H1 (cell line): ENCODE data around the gene RGS16. TPM values are rescaled to one million over a fixed set of nuclear protein-coding genes. Genes with fewer than 3 reads are reported as not detected.

ENCODE experiments used
- CTCF ChIA-PET: fragments of 300-600 bp; sonication (Branson Sonifier 250); formaldehyde crosslinking; loops from one replicate; lab custom pipeline; 2021; ENCODE audit not compliant: partially characterized antibody; lab: Charles Lee
- POLR2A ChIA-PET: fragments of 300-600 bp; sonication (Branson Sonifier 250); formaldehyde crosslinking; loops from one replicate; lab custom pipeline; 2021; ENCODE audit warnings: inconsistent platforms; ENCODE audit not compliant: partially characterized antibody; lab: Charles Lee
- DNase-seq, 2 experiments: peaks; one replicate each; pipeline versions ENCODE4 v3.0.0 to v3.0.0-alpha.2; 2010 to 2022; ENCODE audit warnings: low spot score in 2 of 2, low read depth in 1 of 2, mixed read lengths in 1 of 2
- FAIRE-seq: peaks from 2 replicates; lab custom pipeline; 2011; peaks lifted over from hg19 to GRCh38; lab: Jason Lieb, UNC
- H2AFZ ChIP-seq: 2 replicates; pipeline ENCODE4 v1.8.1; 2012; ENCODE audit warnings: low read length, inconsistent platforms
- H2AK5ac ChIP-seq: 2 replicates; pipeline ENCODE4 v1.6.1; 2013; ENCODE audit warnings: low read depth, low read length
- H2BK120ac ChIP-seq: replicated peaks from 2 replicates; pipeline ENCODE3; 2013; ENCODE audit warnings: low read depth, low read length, inconsistent platforms
- H2BK12ac ChIP-seq: 2 replicates; pipeline ENCODE4 v1.6.1; 2013; ENCODE audit warnings: low read depth, low read length
- H2BK15ac ChIP-seq: 2 replicates; pipeline ENCODE4 v1.6.1; 2013; ENCODE audit warnings: low read length
- H2BK20ac ChIP-seq: 2 replicates; pipeline ENCODE4 v1.6.1; 2013; ENCODE audit warnings: low read length
- H2BK5ac ChIP-seq: 2 replicates; pipeline ENCODE4 v1.6.1; 2013; ENCODE audit warnings: low read depth, low read length
- H3K14ac ChIP-seq: 2 replicates; pipeline ENCODE4 v1.6.1; 2013; ENCODE audit warnings: inconsistent platforms; ENCODE audit not compliant: insufficient read length
- H3K18ac ChIP-seq: 2 replicates; pipeline ENCODE4 v1.6.1; 2013; ENCODE audit warnings: low read length; ENCODE audit errors: extremely low read depth
- H3K23ac ChIP-seq: 2 replicates; pipeline ENCODE4 v1.6.1; 2013; ENCODE audit warnings: inconsistent platforms; ENCODE audit not compliant: insufficient read length
- H3K23me2 ChIP-seq: 2 replicates; pipeline ENCODE4 v1.6.1; 2013; ENCODE audit warnings: low read depth, low read length
- H3K27ac ChIP-seq: 2 replicates; pipeline ENCODE4 v1.6.1; 2011; ENCODE audit warnings: low read depth, low read length, inconsistent platforms
- H3K27me3 ChIP-seq, 4 experiments: replicated peaks in 1 of 4; 1 replicate in 1 of 4; 2 replicates in 3 of 4; pipeline versions ENCODE4 v1.6.1 to v1.8.1; 2011 to 2013; ENCODE audit warnings: low read length in 3 of 4, mild to moderate bottlenecking in 3 of 4, inconsistent platforms in 2 of 4, mixed read lengths in 2 of 4, moderate library complexity in 1 of 4; ENCODE audit not compliant: control insufficient read depth in 3 of 4, insufficient read depth in 3 of 4; ENCODE audit errors: extremely low read depth in 1 of 4
- H3K36me3 ChIP-seq, 4 experiments: 2 replicates each; pipeline versions ENCODE4 v1.6.1 to v1.8.1; 2011 to 2013; ENCODE audit warnings: mild to moderate bottlenecking in 4 of 4, low read length in 3 of 4, moderate library complexity in 2 of 4, control low read depth in 1 of 4, inconsistent platforms in 1 of 4; ENCODE audit not compliant: insufficient read depth in 4 of 4, control insufficient read depth in 2 of 4
- H3K4ac ChIP-seq: replicated peaks from 2 replicates; pipeline ENCODE3; 2013; ENCODE audit warnings: low read length, low read depth, mixed read lengths, inconsistent platforms; ENCODE audit not compliant: insufficient read length
- H3K4me1 ChIP-seq, 4 experiments: replicated peaks in 1 of 4; 1 replicate in 1 of 4; 2 replicates in 3 of 4; pipeline versions ENCODE4 v1.6.1 to v1.8.1; 2011 to 2013; ENCODE audit warnings: low read length in 3 of 4, inconsistent platforms in 2 of 4, mixed read lengths in 1 of 4; ENCODE audit not compliant: insufficient read depth in 4 of 4, control insufficient read depth in 3 of 4
- H3K4me2 ChIP-seq, 2 experiments: 2 replicates each; pipeline versions ENCODE4 v1.6.1 to v1.8.1; 2011 to 2013; ENCODE audit warnings: low read depth in 2 of 2, low read length in 2 of 2, control low read depth in 1 of 2, inconsistent platforms in 1 of 2, mild to moderate bottlenecking in 1 of 2; ENCODE audit not compliant: insufficient read depth in 1 of 2
- H3K4me3 ChIP-seq, 4 experiments: fragments of 200-600, 300-600 bp in 1 of 4; sonication (generic), shearing (Covaris generic), sonication (Bioruptor Twin) in 1 of 4; 2 replicates each; pipeline versions ENCODE4 v1.5.1 to v1.8.1; 2011 to 2016; ENCODE audit warnings: low read length in 4 of 4, low read depth in 3 of 4, control low read depth in 2 of 4, inconsistent platforms in 2 of 4, mild to moderate bottlenecking in 2 of 4, mixed read lengths in 1 of 4, moderate library complexity in 1 of 4; ENCODE audit not compliant: insufficient read depth in 2 of 4; ENCODE audit errors: extremely low read depth in 1 of 4
- H3K56ac ChIP-seq: replicated peaks from 2 replicates; pipeline ENCODE3; 2013; ENCODE audit warnings: low read depth, mild to moderate bottlenecking, mixed read lengths, low read length, inconsistent platforms; ENCODE audit not compliant: insufficient read length
- H3K79me1 ChIP-seq: 2 replicates; pipeline ENCODE4 v1.6.1; 2013; ENCODE audit warnings: low read depth, low read length, control low read depth
- H3K79me2 ChIP-seq, 2 experiments: 2 replicates each; pipeline versions ENCODE4 v1.6.1 to v1.8.1; 2012 to 2013; ENCODE audit warnings: low read length in 2 of 2, mild to moderate bottlenecking in 2 of 2, inconsistent platforms in 1 of 2; ENCODE audit not compliant: insufficient read depth in 2 of 2, control insufficient read depth in 1 of 2
- H3K9ac ChIP-seq, 4 experiments: replicated peaks in 1 of 4; 1 replicate in 1 of 4; 2 replicates in 3 of 4; pipeline versions ENCODE4 v1.6.1 to v1.8.1; 2011 to 2013; ENCODE audit warnings: low read depth in 3 of 4, low read length in 3 of 4, control low read depth in 2 of 4, mild to moderate bottlenecking in 2 of 4, moderate library complexity in 2 of 4, inconsistent platforms in 1 of 4; ENCODE audit errors: extremely low read depth in 1 of 4
- H3K9me3 ChIP-seq, 2 experiments: 2 replicates each; pipeline versions ENCODE4 v1.6.1 to v1.8.1; 2012 to 2013; ENCODE audit warnings: mild to moderate bottlenecking in 2 of 2, moderate library complexity in 2 of 2, control low read depth in 1 of 2, inconsistent platforms in 1 of 2, low read depth in 1 of 2, low read length in 1 of 2, mixed read lengths in 1 of 2; ENCODE audit not compliant: insufficient read depth in 2 of 2
- H4K20me1 ChIP-seq, 2 experiments: replicated peaks in 1 of 2; 2 replicates each; pipeline versions ENCODE3 to v1.8.1; 2011 to 2013; ENCODE audit warnings: inconsistent platforms in 2 of 2, low read length in 2 of 2, mild to moderate bottlenecking in 1 of 2; ENCODE audit not compliant: insufficient read depth in 2 of 2, control insufficient read depth in 1 of 2
- H4K5ac ChIP-seq: 2 replicates; pipeline ENCODE4 v1.6.1; 2013; ENCODE audit warnings: low read length, low read depth, mixed read lengths, inconsistent platforms; ENCODE audit not compliant: insufficient read length
- H4K8ac ChIP-seq: 2 replicates; pipeline ENCODE4 v1.8.0; 2013; ENCODE audit warnings: mild to moderate bottlenecking, moderate library complexity, low read length, inconsistent platforms; ENCODE audit not compliant: insufficient read depth; ENCODE audit errors: extremely low read depth
- H4K91ac ChIP-seq: replicated peaks from 2 replicates; pipeline ENCODE3; 2013; ENCODE audit warnings: low read length, mixed read lengths, inconsistent platforms; ENCODE audit not compliant: insufficient read length
- POLR2A ChIP-seq, 2 experiments: IDR thresholded peaks; 1 replicate in 1 of 2; 2 replicates in 1 of 2; pipeline ENCODE4 v1.6.1; 2011; ENCODE audit warnings: low read depth in 2 of 2, low read length in 2 of 2, mild to moderate bottlenecking in 2 of 2; ENCODE audit errors: control extremely low read depth in 1 of 2
- RXRA ChIP-seq: IDR thresholded peaks from 2 replicates; pipeline ENCODE4 v1.6.1; 2011; ENCODE audit warnings: low read depth, mild to moderate bottlenecking, low read length, moderate library complexity; ENCODE audit not compliant: insufficient read depth
- WGBS, 2 experiments: shearing (Covaris generic) in 1 of 2; methylation state at CpG; one replicate each; pipeline versions ENCODE4 v1.1.6 to v1.1.7; 2013 to 2015; ENCODE audit warnings: low lambda C conversion rate in 2 of 2, mixed read lengths in 2 of 2, inconsistent platforms in 1 of 2, low coverage in 1 of 2, missing lambda C conversion rate in 1 of 2; ENCODE audit not compliant: insufficient replicate concordance in 2 of 2, insufficient coverage in 1 of 2, insufficient read length in 1 of 2; ENCODE audit errors: extremely low coverage in 1 of 2, missing lambda C conversion rate in 1 of 2; 5-methylcytosine and 5-hydroxymethylcytosine counted together
- polyA plus RNA-seq, 7 experiments: library from polyadenylated mRNA; depleted of rRNA in 3 of 7; stranded (reverse) in 5 of 7; unstranded in 2 of 7; fragments of >200 nt in 5 of 7; fragments of 200-250 nt in 2 of 7; gene quantifications; 1 replicate in 5 of 7; 2 replicates in 1 of 7; 4 replicates in 1 of 7; pipeline versions ENCODE4 v1.2.1 to v1.2.3, GENCODE V29; 2011 to 2013; ENCODE audit warnings: missing spikeins in 2 of 7, mixed read lengths in 2 of 7
- total RNA-seq: library from RNA; stranded (reverse); fragmentation: NEBNext Ultra II Directional; extraction: Animal tissue kit (Norgen Biotek cat#: 25700); gene quantifications from 2 replicates; pipeline ENCODE4 v1.2.1, GENCODE V29; 2021

Gene RGS16
- total and polyA plus RNA-seq, 2 of the 8 experiments (the other 6 are each of a cell fraction or from before 2014, with no cell fraction given), result 5.7 to 9.8 TPM

DNA sequence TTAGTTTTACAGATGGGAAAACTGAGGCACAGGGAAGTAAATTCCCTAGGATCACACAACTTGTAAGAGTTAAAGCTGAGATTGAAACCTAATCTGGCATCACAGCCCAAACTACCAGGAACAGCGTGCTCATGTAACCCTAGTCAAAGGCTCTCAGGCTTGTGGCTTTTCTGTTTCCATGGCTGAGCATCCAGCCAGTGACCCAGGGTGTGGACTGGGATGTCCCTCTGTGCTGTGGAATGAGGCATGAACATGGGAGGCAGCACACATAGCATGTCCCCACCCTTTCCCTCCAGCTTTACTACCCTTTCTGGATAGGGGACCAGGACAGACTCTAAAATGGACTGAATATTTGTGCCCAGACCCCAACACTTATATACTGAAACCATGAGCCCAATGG lies 35.1 kb upstream of the RGS16 start:
- 86% methylated on average over 1 of the region's 1 CpG; no CpG with 5 or more reads in 1 of the 2 experiments for WGBS, 2 experiments

More for the DNA sequence above, 35.1 kb upstream of the RGS16 start:
- no peak overlapping the region for H3K4ac ChIP-seq
- POLR2A ChIA-PET, result no interaction called here
- no peak overlapping the region; the same call in 1 of the 2 replicates for H2BK20ac ChIP-seq
- no peak overlapping the region for H2BK120ac ChIP-seq
- H3K23ac ChIP-seq, result no peak overlapping the region
- H4K20me1 ChIP-seq, result no peaks in the 10 kb centered on the region
- H3K23me2 ChIP-seq, result no peaks in the 10 kb centered on the region
- H2BK12ac ChIP-seq, result peak overlapping the region; percentile 68; the same call in 1 of the 2 replicates
- H2AK5ac ChIP-seq, result no peak overlapping the region
- no peak overlapping the region for H2BK5ac ChIP-seq
- no peak for DNase-seq
- no peaks in the 10 kb centered on the region; a peak in 1 of 7 replicates for H3K27me3 ChIP-seq
- no peak overlapping the region for H3K18ac ChIP-seq
- no peak overlapping the region for H2AFZ ChIP-seq
- no peak overlapping the region for H2BK15ac ChIP-seq
- FAIRE-seq, result no peak
- H3K14ac ChIP-seq, result no peak overlapping the region
- H4K8ac ChIP-seq, result no peak overlapping the region
- no peak overlapping the region for H3K4me3 ChIP-seq
- H3K36me3 ChIP-seq, result no peaks in the 10 kb centered on the region
- H3K9me3 ChIP-seq, result no peaks in the 10 kb centered on the region
- H3K4me2 ChIP-seq, result no peak overlapping the region
- CTCF ChIA-PET, result interaction anchor here (1.5 to 1.6 kb wide), 2 partner anchors 38 to 144 kb away, joined by 3 read pairs; no protein-coding TSS in a partner anchor
- H3K4me1 ChIP-seq, result 0 out of 7 replicates have a peak, but pooled peaks cover 0 to 3% (median 0%) of the 10 kb centered on the region in 4 experiments
- H3K79me1 ChIP-seq, result no peaks in the 10 kb centered on the region; the same call in 1 of the 2 replicates
- H3K79me2 ChIP-seq, result no peaks in the 10 kb centered on the region
- TF ChIP-seq POLR2A (IDR thresholded peaks at IDR 0.05; ENCODE audit: control extremely low read depth in 1 of 2, low read depth in 2 of 2, low read length in 2 of 2), result no peak
- TF ChIP-seq RXRA, result no peak
- H4K91ac ChIP-seq, result no peak overlapping the region
- no peak overlapping the region for H4K5ac ChIP-seq
- H3K9ac ChIP-seq, result no peak overlapping the region
- no peak overlapping the region for H3K56ac ChIP-seq
- no peak overlapping the region for H3K27ac ChIP-seq
